Activated gamma-delta T cell treated with Interleukin-2 at 50 U/mL for 16 hours (primary cell): ENCODE data around the gene GOLGA8S.
"Not testable (repeated sequence)": the region's sequence is repeated elsewhere in the genome, so short reads cannot be mapped to it uniquely, and the experiment has no call there.

Experiments
- DNase-seq: peaks from one replicate; pipeline ENCODE4 v3.0.0-alpha.2; 2020

The GOLGA8S gene

DNA sequence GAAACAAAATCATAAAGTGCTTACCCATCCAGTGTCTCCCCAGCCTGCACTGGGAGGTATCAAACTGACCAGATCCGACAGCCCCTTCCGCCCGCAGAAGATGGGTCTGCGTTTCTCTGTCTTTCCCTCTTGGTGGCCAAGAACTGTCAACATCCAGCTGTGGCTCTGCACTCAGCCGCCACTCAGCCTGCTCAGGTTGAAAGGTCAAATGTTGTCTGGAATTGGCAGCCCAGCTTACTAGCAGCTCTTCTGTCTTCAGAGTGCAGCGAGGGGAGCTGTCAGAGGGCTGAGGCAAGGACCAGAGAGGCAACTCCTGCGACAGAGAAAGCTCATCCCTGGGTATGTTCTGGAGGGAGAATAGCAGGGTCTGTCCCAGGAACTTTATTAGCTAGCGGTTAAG lies 47.1 kb downstream of the GOLGA8S start:
- DNase-seq, result no peak

DNA sequence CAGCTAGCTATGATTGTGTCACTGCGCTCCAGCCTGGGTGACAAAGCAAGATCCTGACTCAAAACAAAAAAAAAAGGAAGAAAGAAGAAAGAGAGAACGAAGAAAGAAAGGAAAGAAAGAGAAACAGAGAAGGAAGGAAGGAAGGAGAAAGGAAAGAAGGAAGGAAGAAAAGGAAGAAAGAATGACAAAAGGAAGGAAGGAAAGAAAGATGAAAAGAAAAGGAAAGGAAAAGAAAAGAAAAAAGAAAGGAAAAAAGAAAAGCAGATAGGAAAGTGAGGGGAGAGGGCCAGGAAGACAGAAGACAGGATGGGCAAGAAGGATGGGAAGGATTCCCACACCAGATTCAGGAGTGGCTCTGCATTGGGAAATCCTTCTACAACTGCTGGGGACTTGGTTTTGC lies 47.6 kb downstream of the GOLGA8S start:
- DNase-seq, result no peak

- no peak for DNase-seq
These were observed 48.0 kb downstream of the GOLGA8S start for GRCh38 chr15:23402544-23402943.

DNA sequence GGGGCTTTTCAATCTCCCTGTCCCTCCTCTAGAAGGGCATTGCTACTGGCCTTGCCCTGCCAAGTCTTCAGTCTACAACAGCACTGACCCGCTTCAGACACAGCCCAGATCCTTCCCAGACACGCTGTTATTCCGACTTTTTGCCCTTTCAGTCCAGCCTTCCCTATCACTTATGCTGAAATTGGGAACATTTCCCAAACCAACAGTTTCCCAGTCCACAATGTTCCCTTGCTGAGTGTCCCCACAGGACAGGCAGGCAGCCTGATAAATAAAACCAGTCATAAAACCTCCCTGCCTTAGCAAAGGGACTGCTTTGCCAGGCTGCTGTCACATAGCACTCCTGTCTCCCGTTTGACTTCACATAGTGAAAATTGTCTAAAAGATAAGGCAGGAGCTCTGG lies 49.0 kb downstream of the GOLGA8S start:
- DNase-seq, result no peak

DNA sequence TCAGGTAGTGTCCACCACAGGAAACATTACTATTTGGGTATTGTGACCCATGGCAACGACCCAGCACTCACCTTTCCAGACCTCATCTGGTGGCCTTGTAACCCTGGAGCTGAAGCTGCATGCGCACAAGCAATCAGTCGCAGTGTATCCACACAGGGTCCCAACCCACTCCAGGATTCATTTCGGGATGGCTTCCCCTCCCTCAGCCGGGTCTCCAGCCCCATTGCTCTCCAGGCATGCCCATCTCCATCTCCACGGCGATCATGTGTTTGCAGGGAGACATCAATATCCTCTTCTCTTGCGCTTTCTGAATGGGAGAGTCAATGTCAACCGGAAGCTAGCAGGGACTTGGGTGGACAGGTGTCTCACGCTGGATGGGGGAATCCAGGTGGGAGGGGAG lies 57.3 kb downstream of the GOLGA8S start:
- DNase-seq, result no peak

- DNase-seq, result not testable (repeated sequence)
These were observed 58.5 kb downstream of the GOLGA8S start for GRCh38 chr15:23412881-23413600.
